Measurements from ENCODE around the gene CRYAB.

Gene CRYAB

GRCh38 chr11:111911563-111912401 lies at the start of gene CRYAB:
Gene CRYAB, minus strand, starts transcription at chr11:111911770. Its CDS starts 46 bp downstream, at chr11:111911724.
- peak; percentile 81 for DNase-seq

GRCh38 chr11:111960916-111961315 lies 49.3 kb upstream of the CRYAB start:
- peak; percentile 16 for DNase-seq

DNA sequence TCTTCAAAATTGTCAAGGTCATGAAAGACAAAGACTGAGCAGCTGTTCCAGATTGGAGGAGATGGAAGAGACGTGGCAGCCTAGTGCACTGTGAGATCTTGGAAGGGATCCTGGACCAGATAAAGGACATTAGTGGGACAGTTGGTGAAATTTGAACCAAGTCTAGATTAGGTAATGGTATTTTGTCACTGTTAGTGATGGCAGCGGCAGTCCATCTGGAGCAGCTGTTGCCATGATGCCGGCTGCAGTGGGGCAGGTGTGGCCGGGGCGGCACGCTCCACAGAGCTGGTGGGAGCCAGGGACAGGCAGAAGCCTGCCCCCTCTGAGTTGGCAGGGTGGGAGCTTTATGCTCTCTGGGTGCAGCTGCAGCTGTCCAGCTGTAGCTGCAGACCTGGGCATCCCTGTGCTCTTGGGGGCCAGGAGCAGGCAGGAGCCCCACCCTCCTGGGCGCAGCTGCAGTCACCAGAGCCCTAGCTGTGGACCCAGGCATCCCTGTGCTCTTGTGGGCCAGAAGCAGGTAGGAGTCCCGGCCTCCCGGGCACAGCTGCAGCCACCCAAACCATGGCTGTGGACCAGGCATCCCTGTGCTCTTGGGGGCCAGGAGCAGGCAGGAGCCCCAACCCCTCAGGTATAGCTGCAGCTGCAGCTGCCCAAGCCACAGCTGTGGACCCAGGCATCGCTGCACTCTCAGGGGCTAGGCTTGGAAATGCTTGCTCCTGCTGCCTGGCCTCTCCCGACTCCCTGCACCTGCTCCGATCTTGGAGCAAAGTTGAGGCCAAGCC lies 46.3 kb upstream of the CRYAB start:
- DNase-seq: no peak

GRCh38 chr11:111954154-111954553 lies 42.6 kb upstream of the CRYAB start:
- DNase-seq: no peak

DNA sequence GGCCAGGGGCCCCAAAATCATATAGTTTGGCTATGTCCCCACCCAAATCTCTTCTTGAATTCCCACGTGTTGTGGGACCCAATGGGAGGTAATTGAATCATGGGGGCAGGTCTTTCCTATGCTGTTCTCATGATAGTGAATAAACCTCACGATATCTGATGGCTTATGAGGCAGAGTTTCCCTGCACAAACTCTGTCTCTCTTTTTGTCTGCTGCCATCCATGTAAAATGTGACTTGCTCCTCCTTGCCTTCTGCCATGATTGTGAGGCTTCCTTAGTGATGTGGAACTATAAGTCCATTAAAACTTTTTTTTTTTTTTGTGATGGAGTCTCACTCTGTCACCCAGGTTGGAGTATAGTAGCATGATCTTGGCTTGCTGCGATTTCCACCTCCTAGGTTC lies 40.0 kb upstream of the CRYAB start:
- DNase-seq: no peak

DNA sequence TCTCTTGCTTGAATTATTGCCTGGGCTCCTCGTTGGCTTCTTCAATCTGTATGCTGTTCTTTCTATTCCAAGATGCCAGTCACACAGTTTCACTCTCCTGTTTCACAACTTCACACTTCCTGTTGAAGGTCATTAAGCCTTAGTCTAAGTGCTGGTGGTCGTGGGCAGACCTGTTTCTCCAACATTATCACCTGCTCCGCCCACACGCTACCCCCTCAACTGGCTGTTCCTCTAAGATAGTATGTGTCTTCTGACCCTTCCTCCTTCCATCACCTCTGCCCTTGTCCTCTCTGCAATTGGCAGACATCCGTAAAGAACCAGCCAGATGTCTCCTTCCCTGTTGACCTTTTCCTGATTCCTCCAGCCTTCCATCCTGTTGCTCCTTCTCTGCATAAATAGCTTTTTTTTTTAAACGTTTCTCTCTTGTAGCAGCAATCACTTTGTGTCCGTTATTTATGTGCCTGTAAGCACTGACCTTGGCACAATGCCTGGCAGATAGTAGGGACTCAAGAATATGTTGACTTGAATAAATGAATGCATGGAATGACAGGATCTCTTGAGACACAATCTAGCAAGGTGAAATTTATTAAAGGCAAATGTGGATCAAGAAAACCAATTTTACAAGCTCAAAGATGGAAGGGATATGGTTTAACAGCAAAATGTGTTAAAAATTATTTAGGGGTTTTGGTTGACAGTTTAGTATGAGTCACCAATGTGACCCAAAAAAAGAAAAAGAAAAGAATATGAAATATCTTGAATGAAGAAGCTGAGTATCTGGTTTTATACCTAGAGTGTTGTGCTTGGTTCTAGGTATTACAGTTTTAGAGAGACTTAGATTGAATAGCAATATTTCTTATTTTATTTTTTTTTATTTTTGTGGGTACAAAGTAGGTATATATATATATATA lies 38.2 kb upstream of the CRYAB start:
- no peak for DNase-seq

DNA sequence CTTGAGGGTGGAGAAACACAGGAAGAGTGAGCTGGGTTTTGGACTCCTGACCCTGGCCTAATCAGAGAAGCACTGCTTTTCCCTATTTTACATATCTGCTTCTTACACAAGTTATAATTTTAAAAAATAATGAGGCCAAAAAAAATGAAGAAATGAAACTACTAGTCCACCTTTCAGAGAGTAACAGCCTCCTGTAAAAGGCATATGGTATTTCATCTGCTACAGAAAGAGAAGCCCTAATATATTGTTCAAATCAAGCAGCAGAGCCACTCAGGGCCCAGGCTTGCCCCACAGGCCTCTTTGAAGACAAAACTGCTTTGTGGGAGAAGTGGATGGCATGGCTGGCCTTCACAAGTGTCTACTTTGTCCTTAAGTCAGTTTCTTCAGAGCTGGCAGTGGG lies 35.6 kb upstream of the CRYAB start:
- DNase-seq: no peak

DNA sequence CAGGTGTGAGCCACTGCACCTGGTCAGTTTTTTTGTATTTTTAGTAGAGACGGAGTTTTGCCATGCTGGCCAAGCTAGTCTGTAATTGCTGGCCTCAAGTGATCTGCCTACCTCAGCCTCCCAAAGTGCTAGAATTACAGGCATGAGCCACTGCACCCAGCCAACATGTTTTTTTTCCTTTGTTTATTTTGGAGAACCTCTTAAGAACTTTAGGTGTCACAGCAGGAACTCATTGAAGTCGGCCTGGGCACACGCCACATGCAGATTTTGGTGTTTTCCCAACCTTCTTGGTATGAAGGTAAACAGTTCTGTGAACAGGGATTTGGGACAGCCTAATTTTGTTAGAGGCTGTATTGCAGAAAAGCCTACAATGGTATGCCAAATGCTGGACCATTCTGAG lies 34.9 kb upstream of the CRYAB start:
- DNase-seq: no peak

- DNase-seq: no peak
Measured at GRCh38 chr11:111945198-111945597, 33.6 kb upstream of the CRYAB start.

- peak; percentile 85 for DNase-seq
Measured at GRCh38 chr11:111944651-111945051, 33.1 kb upstream of the CRYAB start.

DNA sequence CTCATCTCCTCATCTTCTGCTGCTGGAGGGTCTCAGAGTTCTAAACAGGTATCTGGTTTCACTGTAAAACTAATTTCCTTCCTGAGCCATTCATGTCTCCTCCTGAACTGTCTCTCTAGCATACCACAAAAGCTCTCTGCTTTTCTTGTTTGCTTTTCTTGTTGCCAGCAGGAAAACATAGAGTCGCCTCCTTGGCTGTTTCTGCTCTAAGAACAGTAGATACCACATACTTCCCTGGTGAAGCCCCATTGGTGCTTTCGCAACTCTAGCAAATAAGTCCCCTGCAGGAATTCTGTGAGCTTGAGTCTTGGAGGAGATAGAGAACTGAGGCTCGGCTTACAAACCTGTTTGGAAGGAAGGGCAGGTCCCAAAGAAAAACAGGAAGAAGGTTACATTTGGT lies 32.6 kb upstream of the CRYAB start:
- DNase-seq: peak; percentile 76

DNA sequence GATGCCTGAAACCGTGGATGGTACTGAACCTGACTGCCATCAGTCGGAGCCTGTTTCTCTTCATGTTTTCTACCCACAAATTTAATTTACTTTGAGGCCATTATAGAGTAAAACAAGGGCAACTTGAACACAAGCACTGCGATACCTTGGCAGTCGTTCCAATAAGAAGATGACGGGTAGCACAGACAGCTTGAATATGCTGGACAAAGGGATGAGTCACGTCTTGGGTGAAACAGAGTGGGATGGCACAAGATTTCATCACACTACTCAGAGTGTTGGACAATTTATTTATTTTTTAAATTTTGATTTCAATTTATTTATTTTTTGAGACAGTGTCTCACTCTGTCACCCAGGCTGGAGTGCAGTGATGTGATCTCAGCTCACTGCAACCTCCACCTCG lies 31.3 kb upstream of the CRYAB start:
- no peak for DNase-seq

- DNase-seq: no peak
Measured at GRCh38 chr11:111941963-111942362, 30.4 kb upstream of the CRYAB start.

DNA sequence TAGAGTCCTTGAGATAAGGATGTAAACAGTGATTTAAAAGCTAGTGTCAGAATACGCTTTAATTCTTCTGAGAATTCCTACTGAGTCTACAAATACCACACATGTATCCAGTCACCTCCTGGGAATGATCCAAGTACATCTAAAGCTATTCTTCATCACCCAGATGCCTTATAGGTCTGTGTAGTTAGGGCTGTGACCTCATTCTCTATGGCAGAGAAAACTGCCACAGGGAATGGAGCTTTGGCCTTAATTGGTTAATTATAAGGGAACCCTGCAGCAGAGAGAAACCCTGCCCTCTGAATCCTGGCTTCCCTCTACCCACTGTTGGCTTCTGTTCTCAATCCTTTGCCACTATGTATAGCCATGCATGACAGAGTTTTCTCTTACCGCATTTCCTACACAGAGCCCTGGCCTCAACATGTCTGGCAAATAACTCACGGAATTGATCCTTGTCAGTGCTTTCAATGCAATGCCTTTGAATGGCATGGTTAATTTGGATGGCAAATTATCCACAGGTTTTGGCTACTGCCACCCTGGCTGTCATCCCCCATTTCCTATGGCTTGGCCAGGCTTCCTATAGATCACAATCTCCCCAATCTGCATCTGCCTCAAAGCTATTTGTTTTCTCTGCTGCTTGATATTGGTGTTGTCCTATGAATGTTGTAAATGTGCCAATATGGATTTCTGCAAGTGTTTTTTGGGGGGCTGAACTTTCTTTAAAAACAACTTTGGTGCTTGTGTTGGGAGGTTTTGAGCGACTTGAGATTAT lies 28.4 kb upstream of the CRYAB start:
- peak; percentile 92 for DNase-seq

DNA sequence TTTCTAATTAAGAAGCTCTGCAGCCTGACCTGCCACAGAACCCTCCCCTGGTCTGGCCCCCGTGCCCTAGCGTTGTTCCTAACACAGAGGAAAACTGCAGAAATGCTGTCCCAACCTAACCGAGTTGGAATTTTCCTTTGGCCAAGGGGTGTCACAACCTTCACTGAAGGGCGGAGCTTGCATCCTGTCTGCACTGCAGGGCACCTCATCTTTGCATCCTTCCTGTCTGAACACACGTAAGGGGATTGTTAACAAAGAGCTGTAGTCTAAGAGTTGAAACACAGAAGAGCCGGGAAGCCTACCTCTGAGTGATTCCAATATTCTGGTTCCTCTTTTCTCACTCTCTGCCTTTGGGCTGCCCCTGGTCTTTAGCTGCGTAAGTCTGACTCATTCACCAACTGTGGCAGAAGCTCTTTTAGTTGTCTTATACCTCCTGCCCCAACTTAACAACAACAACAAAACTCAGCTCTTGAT lies 27.2 kb upstream of the CRYAB start:
- no peak for DNase-seq

- no peak for DNase-seq
Measured at GRCh38 chr11:111937844-111938243, 26.3 kb upstream of the CRYAB start.

- DNase-seq: no peak
Measured at GRCh38 chr11:111937461-111937769, 25.8 kb upstream of the CRYAB start.

DNA sequence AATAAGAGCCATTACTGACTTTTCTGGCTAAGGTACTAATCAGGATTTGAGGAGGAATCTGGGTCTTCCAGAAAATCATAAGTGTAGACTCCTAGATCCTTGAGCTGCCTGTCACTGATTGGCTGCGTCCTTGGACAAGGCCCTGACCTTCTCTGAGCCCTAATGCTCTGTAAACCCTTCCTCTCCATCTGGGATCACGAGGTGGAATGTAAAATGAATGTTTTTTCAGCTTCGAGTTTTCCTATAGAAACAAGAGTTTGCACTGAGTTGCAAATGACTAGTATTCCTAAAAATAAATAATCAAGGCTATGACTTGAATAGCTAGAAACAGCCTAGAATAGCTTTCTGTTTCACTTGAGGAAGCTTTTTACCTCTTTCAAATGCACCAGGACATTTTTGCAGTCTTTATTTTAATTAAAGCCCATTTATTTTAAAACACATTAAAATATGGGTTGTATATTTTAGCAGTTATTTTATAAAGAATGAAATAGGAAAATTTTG lies 24.5 kb upstream of the CRYAB start:
- DNase-seq: no peak

DNA sequence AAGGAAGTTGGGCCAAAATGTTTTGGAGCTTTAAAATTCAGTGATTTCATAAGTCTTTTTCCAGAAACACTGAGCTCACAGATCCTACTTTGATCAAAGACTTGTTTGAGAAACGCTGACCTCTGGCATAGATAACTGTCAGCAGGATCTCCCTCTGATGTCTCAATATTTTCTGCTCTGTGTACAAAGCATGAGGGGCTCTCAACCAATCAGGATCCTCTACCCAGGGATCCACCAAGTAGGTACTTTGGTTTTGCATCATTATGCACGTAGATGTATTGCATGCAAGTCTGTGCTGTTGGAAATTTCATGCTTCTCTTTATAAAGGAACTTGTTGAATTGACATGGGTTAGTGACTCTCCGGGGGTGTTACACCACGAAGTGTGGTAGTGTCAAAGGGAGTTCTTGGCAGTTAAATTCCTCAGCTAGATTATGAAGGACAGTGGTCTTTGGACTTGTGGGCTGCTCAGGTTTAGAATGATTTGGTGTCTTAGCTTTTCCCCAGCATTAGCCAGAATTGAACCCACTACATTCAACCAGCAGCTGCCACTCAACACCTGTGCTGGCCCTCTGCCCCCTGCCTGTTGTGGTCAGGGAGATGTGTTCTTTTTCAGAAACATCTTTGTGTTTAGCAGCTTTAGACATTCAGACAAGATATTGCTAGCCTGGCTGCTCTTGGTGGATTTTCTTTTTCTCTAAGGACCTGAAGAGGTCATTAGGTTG lies 23.9 kb upstream of the CRYAB start:
- peak; percentile 32 for DNase-seq

- no peak for DNase-seq
Measured at GRCh38 chr11:111934306-111934705, 22.7 kb upstream of the CRYAB start.

GRCh38 chr11:111933872-111934271 lies 22.3 kb upstream of the CRYAB start:
- DNase-seq: peak; percentile 50

All from fibroblast of upper back skin (primary cell).